GM15510 (cell line): Measurements from ENCODE around the gene CFAP65.

Experiments used
- POLR2A ChIP-seq: IDR thresholded peaks from 3 replicates; pipeline ENCODE4 v1.6.1; 2011; ENCODE audit warnings: borderline replicate concordance; ENCODE audit not compliant: insufficient read length; ENCODE audit errors: extremely low read depth

CFAP65 gene

GRCh38 chr2:219009294-219009693 is 32.0 kb downstream of the CFAP65 start:
- TF ChIP-seq POLR2A: no peak

- TF ChIP-seq POLR2A: no peak
These were observed 37.3 kb downstream of the CFAP65 start for GRCh38 chr2:219003979-219004378.

DNA sequence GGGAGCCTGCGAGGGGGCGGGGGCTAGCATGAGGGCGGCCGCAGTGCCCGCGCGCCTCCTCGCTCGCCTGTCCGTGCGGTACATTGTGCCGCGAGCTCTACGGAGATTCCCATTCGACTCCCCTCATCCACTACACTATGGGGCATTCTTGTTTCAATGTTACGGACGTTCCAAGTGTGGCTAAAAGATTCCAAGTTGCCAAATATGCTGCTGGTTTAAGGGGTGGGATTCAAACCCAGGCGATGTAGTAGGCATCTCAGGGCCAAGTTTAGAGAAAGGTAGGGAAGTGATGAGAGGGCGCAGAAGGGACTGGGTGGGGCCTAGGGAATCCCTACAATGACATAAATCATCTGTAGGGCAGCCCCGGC is 38.1 kb downstream of the CFAP65 start:
- no peak for TF ChIP-seq POLR2A

DNA sequence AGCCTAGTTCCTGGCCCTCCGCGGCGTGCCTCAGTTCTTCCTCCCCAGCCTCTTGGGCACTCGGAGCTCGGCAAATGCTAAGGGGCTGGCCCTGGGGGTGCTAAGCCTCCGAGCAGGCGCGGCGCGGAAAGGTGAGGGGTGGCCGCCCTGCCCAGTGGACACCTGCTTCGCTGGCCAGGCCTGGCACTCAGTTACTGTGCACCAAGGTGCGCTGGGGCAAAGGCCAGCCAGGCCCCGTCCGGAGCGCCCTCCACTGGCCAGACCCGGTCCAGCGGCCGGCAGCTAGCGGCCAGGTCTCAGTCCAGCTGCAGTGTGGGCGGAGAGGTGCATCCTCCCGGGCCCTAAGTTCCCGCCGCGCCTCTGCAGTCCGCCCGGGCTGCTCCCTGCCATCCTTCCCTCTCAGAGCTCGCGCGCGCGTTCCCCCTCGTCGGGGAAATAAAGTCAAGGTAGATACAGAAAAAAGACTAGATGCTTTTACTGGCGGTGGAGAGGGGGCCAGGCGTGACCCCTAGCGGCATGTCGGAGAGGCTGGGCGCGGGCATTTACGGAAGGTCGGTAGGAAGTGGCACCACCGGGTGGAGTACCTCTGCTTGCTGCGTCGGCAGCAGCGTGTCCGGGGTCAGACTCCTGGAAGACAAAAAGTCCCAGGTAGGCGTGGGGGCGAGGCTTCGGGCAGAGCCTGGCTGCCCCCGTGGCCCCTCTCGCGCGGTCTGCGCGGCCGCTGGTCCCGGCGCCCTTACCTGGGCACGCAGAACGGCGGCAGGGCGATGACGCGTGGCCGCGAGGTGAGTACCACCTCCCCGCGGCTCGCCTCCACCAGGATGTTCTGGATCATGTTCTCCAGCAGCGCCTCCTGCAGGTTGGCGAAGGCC is 38.7 kb downstream of the CFAP65 start:
- no peak for TF ChIP-seq POLR2A

DNA sequence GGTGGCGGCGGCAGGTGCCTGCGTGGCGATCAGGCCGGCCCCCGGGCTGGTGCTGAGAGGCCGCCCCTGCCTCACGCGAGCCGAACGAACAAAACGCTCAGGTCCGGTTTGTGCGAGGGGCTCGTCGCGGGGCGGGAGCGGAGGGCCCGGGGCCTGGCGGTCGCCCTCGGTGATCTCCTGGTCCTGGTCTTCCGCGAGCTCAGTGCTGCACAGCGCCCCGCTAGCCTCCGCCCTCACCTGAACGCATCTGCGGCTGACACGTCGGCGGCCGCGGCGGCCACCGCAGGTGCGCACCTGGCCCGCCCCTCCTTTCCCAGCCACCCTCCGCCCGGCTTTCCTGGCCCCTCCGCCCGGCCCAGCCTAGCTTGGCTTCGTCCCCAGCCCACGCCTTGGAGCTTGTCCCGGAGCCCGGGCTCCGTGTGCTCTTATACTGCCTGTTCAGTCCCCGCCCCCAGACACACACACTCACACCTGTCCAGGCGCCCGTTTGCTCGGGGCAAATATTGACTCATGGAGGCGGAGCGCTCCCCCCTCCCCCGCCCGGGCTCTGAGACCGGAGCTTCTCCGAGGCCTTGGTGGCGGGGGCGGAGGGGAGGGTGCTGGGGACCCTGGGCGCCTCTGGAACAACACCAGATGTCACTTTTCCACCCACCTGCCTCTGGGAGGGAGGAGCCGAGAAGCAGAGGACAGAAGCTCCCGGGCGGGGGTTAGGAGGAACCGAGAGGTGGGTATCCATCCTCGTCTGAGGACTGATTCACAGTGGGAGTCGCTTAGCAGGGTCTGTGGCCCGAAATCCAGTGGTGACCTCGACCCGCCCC is 39.5 kb downstream of the CFAP65 start:
- no peak for TF ChIP-seq POLR2A

GRCh38 chr2:219001100-219001576 is 40.2 kb downstream of the CFAP65 start:
- no peak for TF ChIP-seq POLR2A

DNA sequence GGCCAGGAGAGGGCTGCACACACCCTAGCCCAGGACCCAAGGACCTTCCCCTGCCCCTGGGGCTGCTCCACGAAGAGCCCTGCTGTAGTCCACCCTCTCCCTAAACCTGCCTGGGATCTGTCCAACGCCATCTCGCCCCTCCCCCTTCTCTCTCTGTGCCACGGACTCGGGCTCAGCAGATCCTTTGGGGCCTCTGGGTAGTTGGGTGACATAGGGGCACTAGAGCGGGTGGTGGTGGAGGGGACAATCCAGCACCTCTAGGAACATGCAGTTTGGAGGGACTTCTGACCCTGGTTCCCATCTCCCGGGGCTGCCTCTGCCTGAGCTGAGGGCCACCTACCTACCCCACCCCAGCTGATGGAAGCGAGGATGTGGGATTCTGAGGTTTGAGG is 40.8 kb downstream of the CFAP65 start:
- TF ChIP-seq POLR2A: no peak

DNA sequence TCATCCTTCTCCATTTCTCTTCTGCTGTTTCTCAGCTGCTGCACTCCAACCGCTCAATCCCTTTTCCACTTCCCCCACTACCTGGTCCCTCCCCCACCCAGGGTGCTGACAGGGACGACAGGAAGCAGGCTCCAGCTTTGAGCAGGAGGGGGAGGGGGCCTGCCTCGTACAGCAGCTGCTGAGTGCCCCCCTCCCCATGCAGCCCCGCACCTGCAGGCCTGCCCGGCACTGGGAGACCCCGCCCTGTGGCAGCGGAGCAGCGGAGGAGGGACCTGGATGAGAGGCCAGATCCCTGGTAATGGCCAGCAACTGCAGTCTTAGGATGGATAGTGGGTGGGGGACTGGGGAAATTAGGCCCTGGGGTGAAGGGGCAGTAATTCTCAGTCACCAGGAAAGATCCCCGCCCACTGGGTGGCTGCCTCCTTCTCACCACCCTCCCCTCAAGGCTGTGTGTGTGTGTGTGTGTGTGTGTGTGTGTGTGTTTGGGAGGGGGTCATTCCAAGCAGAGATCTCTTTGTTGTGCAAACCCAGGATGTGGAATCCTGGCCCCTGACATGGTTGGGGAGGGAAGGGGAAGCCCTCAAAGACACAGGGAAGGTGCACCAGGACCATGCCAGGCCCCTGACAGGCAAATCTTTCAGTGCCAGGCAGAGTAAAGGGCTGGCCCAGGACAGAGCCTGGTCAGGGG is 41.3 kb downstream of the CFAP65 start:
- no peak for TF ChIP-seq POLR2A

DNA sequence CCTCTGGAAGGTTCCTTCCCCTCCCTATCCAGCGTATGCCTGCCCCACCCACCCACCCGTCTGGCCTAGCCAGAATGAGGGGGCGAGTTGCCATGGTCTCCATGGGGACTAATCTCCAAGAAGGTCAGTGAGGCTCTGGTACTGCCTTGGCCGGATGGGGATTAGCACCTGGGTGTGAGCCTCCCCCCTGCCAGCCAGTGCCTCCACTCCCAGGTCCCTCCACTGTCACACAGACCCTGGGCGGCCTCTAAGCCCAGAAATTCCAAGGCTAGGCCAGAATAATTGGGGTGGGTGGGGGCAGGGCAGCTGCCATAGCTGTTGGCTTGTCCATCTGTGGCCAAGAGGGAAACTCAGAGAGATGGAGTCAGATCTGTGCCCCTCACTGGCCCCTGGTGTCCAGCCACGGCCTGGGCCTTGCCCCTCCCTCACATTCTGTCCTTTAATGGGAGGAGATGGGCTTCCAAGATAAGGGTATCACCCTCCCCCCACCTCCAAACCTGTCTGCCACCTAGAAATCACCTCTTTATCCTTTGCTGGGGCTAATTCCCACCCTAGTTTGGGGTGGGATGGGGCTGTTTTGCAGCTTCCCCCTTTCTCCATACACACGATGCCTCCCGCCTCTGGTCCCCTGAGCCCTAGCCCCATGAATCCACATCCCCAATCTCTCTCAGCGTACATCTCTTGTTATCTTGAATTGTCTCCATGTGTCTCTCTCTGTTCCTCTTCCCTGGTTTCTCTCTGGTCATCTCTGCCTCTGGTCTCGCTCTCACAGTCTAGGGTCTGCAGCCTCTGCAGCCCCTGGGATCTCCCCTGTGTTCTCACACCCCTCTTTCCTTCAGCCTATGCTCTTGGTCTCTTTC is 42.1 kb downstream of the CFAP65 start:
- TF ChIP-seq POLR2A: no peak

DNA sequence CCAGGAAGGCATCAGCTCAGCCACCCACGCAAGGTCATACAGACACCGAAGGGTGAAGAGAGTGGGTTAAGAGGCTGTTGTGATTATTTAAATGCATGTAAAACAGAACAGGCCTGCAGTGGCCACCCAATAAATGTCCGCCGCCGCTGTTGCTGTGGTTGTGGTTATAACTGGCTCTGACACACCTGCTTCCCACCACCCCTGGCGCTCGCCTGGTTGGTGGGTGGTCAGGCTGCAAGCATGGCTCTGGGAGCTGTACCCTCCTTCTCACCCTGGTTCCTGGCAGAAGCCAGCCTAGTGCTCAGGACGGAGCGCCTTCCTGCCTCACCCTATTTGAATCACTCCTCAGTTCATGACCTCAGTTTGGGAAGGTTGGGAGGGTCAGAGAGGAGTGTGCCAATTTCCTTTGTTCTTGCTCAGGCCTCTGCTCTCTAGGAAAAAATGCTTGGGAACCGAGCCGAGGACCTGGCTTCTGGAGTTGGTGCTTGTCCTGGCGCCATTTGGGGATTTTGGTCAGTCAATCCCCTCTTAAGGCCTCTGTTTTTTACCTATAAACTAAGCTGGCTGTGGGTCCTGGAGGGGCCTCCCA is 42.8 kb downstream of the CFAP65 start:
- TF ChIP-seq POLR2A: no peak

- no peak for TF ChIP-seq POLR2A
These were observed 43.6 kb downstream of the CFAP65 start for GRCh38 chr2:218997731-218998130.

DNA sequence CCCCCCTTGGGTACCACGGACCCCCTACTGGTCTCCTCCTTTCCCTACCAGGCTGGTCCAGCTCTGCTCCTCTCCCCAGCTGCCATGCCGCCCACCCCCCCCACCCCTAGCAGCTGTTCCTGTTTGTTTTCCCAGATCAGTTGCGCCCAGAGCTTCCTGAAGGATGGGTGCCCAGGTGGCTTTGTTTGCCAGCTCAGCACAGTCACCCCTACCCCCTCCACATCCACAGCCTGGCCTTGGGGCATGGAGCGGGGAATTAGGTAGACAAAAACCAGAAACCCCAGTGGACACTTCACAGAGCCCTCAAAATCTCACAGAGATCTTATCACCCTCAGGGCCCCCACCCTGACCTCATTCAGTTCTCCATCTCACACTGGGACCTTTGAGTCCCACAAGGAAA is 44.4 kb downstream of the CFAP65 start:
- TF ChIP-seq POLR2A: no peak

GRCh38 chr2:218995972-218996711 is 45.2 kb downstream of the CFAP65 start:
- no peak for TF ChIP-seq POLR2A
